Measurements from ENCODE around the gene MRI1.

The MRI1 gene

GRCh38 chr19:13794757-13795589, 30.7 kb downstream of the MRI1 start, which contains the start of gene ZSWIM4:
Gene ZSWIM4, plus strand, starts transcription at chr19:13795443. Its CDS starts 206 bp downstream, at chr19:13795649.
- DNase-seq (ENCODE audit: low read depth) = peak; percentile 72

GRCh38 chr19:13795595-13796300, 31.4 kb downstream of the MRI1 start:
- no peak for DNase-seq (ENCODE audit: low read depth)

- DNase-seq (ENCODE audit: low read depth) = no peak
Measured at GRCh38 chr19:13796301-13797057, 32.2 kb downstream of the MRI1 start.

DNA sequence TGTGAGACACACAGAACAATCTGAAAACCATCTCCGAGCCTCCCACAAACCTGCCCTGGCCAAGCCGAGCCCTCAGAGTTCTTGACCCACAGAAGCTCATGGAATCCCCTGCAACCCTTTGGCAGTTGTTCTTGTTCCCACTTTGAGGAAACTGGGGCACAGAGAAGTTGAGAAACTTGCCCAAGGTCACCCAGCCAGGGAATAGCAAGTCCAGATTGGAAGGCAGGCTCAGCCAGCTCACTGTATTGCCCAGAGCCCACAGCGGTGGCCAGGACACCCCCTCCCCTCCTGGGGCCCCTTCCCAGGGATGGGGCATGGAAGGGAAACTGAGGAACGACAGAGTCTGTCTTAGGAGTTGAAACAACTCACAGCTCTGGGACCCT, 32.7 kb downstream of the MRI1 start:
- DNase-seq (ENCODE audit: low read depth) = no peak

GRCh38 chr19:13797870-13798269, 33.5 kb downstream of the MRI1 start:
- no peak for DNase-seq (ENCODE audit: low read depth)

DNA sequence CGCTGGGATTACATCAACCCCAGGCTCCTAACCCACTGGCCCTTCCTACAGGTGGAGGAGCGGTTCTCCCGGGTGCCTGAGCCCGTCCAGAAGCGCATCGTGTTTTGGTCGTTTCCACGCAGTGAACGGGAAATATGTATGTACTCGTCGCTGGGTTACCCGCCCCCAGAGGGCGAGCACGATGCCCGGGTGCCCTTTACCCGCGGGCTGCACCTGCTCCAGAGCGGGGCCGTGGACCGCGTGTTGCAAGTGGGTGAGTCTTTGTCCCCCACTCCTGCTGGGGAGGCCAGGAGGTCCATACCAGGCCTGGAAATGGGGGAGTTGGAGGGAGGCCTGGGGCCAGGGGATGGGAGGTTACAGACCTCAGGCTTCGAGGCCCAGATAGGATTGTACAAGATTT, 35.3 kb downstream of the MRI1 start:
- DNase-seq (ENCODE audit: low read depth) = no peak

- no peak for DNase-seq (ENCODE audit: low read depth)
Measured at GRCh38 chr19:13803038-13803437, 38.7 kb downstream of the MRI1 start.

- DNase-seq (ENCODE audit: low read depth) = no peak
Measured at GRCh38 chr19:13804830-13805683, 40.7 kb downstream of the MRI1 start.

GRCh38 chr19:13806728-13807127, 42.4 kb downstream of the MRI1 start:
- DNase-seq (ENCODE audit: low read depth) = no peak

GRCh38 chr19:13807421-13808021, 43.2 kb downstream of the MRI1 start:
- no peak for DNase-seq (ENCODE audit: low read depth)

DNA sequence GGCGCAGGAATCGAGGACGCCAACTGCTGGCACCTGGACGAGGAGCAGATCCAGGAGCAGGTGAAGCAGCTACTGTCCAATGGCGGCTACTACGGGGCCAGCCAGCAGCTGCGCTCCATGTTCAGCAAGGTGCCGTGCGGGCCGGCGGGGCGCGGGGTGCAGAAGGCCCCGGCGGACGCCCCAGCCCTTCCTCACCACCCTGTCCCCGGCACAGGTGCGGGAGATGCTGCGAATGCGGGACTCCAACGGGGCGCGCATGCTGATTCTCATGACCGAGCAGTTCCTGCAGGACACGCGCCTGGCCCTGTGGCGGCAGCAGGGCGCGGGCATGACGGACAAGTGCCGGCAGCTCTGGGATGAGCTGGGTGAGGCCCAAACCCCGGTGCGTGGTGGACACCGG, 44.5 kb downstream of the MRI1 start:
- DNase-seq (ENCODE audit: low read depth) = no peak

- no peak for DNase-seq (ENCODE audit: low read depth)
Measured at GRCh38 chr19:13812544-13812943, 48.2 kb downstream of the MRI1 start.

- no peak for DNase-seq (ENCODE audit: low read depth)
Measured at GRCh38 chr19:13813147-13813546, 48.8 kb downstream of the MRI1 start.

DNA sequence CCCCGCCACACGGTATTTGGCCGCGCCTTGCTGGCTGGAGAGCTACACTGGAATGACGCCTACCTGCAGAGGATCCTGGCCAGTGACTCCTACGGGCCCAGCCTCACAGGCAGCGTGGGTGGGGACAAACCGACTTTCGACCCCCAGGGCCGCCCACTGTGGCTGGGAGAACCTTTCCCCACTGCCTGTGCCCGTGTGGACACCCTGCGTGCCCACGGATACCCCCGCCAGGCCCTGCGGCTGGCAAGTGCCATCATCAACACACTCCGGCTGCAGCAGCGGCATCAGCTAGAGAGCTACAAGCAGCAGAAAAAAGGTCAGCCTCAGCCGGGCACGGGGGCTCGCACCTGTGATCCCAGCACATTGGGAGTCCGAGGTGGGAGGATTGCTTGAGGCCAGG, 50.2 kb downstream of the MRI1 start:
- no peak for DNase-seq (ENCODE audit: low read depth)

GRCh38 chr19:13817018-13817614, 52.8 kb downstream of the MRI1 start:
- no peak for DNase-seq (ENCODE audit: low read depth)

GRCh38 chr19:13817615-13818371, 53.5 kb downstream of the MRI1 start:
- no peak for DNase-seq (ENCODE audit: low read depth)

- DNase-seq (ENCODE audit: low read depth) = no peak
Measured at GRCh38 chr19:13819238-13819637, 54.9 kb downstream of the MRI1 start.

DNA sequence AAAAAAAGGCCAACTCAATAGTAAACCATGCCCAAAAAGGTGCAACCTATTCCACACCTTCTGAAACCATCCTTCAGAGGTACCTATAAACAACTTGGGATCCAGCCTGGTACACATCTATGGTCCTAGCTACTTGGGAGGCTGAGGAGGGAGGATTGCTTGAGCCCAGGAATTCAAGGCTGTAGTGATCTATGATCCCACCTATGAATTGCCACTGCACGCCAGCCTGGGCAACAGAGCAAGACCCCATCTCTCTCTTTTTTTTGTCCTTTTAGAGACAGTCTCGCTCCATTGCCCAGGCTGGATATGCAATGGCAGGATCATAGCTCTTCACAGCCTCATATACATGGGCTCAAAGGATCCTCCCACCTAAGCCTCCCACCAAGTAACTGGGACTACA, 57.0 kb downstream of the MRI1 start:
- no peak for DNase-seq (ENCODE audit: low read depth)

DNA sequence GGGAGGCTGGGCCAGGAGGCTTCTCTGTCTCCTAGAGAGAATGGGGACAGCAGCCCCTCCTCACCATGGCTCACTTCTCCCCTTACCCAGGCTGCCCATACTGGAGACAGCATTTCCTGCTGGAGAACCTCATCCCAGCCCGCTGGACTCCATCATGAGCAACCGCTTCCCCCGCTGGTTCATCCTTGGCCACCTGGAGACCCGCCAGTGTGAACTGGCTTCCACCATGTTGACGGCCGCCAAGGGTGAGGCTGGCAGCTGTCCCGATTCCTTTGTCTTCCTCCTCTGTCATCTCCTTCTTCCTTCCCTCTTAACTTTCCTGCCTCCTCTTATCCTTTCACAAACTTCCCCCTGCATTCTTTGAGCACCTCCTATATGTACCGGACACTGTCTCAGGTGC, 58.9 kb downstream of the MRI1 start:
- DNase-seq (ENCODE audit: low read depth) = no peak
